ENCODE results near the gene REC8.
"Not testable (repeated sequence)": the region's sequence is repeated elsewhere in the genome, so short reads cannot be mapped to it uniquely, and the experiment has no call there.

REC8 gene

DNA sequence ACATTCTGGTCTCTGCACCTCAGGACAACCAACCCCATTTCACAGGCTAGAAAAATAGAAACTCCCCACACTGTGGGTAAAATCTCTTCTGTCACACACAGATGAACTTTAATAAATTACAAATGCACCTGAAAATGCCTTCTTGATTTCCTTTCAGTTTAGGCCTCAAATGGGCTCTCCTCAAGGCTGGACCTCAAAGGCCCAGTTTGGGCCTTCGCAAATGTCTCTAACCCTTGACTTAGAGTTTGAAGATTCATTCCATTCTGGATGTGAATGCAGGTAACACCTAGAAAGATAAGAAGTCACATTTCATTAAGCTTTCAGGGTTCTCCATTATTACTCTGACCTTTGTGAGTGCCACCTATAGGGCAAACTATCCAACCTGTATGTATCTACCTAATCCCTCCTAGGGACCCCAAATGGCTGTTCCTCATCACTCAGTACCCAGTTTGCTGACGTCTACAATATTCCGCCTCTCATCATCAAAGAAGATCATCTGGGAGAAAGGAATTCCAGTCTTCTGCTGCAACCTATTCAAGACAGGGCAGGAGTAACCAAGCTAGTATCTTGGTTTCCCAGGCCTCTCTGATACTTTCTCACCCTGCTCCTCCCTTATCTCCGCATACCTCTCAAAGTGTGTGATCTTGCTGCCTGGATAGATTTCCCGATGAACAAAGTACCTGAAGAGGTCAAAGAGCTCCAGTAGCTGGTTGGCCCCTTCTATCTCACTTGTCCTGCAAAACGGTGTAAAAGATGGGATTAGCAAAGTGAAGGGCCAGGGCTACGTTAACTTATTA, 42.2 kb downstream of the REC8 start:
- no peak for DNase-seq
- H2BK15ac ChIP-seq (ENCODE audit: low read depth, poor library complexity, severe bottlenecking): peak overlapping the region; percentile 8
- H3K23ac ChIP-seq (ENCODE audit: low read length in 2 of 2): no peak overlapping the region
- no peak overlapping the region for H3K14ac ChIP-seq (ENCODE audit: low read length in 2 of 2)
- H3K27ac ChIP-seq (ENCODE audit: low read length, poor library complexity, severe bottlenecking): peak overlapping the region; percentile 90
- H2BK5ac ChIP-seq (ENCODE audit: low read depth, low read length, poor library complexity, severe bottlenecking): peak overlapping the region; percentile 11
- peak overlapping the region in 1 of 2 experiments; percentile 81 for H3K4ac ChIP-seq (ENCODE audit: low read depth in 1 of 2, low read length in 2 of 2)
- no peak overlapping the region for H2BK120ac ChIP-seq (ENCODE audit: low read depth, low read length)
- 90% methylated on average over 7 of the region's 7 CpGs for WGBS
- peaks cover 15% of the 10 kb centered on the region for H3K4me1 ChIP-seq (ENCODE audit: control insufficient read depth, insufficient read depth, low read depth, low read length)
- H4K8ac ChIP-seq (ENCODE audit: low read length): peak overlapping the region; percentile 96
- H3K27me3 ChIP-seq (ENCODE audit: control insufficient read depth in 1 of 2, insufficient read depth in 1 of 2, low read length in 2 of 2): no peaks in the 10 kb centered on the region
- no peaks in the 10 kb centered on the region for H3K9me3 ChIP-seq (ENCODE audit: control insufficient read depth, low read length)
- H3K4me3 ChIP-seq (ENCODE audit: insufficient read depth in 1 of 2, low read depth in 1 of 2, low read length in 2 of 2): peak overlapping the region in 1 of 2 experiments; percentile 97
- H3K79me1 ChIP-seq (replicated peaks; ENCODE audit: low read length, poor library complexity, severe bottlenecking): peaks cover 24% of the 10 kb centered on the region
- H4K91ac ChIP-seq (ENCODE audit: low read length): no peak overlapping the region
- peak overlapping the region; percentile 96 for H3K9ac ChIP-seq (ENCODE audit: low read length)
- H2AK5ac ChIP-seq (ENCODE audit: low read length, severe bottlenecking): peak overlapping the region; percentile 63
- H3K4me2 ChIP-seq (ENCODE audit: low read length, poor library complexity, severe bottlenecking): peak overlapping the region; percentile 59
- peak overlapping the region in 1 of 2 experiments; percentile 82 for H3K18ac ChIP-seq (ENCODE audit: low read depth in 1 of 2, low read length in 2 of 2)
- H2BK12ac ChIP-seq (ENCODE audit: low read length in 2 of 2): no peak overlapping the region
- H3K36me3 ChIP-seq (ENCODE audit: control insufficient read depth in 1 of 2, insufficient read depth in 2 of 2, low read depth in 1 of 2, low read length in 2 of 2): peaks cover 28 to 57% of the 10 kb centered on the region in 2 experiments
- no peak overlapping the region for H2AFZ ChIP-seq (ENCODE audit: low read depth, low read length)

DNA sequence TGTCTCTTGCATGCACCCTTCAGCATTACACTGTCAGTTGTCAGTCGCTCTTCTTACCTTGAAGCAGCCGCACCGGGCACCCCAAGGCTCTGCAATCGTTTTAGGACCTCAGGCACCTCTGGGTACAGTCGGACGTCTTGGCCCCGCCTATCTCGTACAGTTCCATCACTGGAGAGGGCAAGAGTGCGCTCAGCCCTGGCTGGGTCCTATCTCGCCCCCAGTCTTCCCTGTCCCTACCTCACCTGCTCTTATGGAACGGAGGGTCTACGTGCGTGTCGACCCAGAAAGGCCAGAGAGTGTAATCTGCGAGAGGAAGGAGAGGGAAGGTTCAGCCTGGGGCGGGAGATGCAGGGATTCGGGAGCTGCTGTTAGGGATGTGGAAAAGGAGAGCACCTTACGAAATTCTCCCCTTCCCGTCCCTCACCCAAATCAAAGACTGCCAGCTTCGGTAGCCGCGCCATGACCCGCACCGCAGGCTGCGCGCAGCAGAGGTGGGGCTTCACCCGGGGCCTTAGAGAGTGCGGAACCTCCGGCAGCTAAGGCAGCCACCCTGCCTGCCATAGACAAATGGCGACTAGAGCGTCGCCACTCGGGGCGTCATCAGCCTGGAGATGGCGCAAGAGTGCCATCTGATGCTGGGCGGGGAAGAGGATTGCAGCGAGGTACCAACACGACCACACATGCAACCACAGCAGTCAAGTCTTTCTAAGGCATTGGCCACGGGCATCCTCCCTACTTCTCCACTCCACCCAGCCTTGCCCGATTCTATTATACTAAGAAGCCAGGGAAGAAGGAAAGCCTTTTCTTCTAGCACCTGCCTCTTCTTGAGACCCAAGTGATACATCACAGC, 43.8 kb downstream of the REC8 start, which contains the start of gene MDP1:
MDP1 (minus strand) TSS at position 572 of the 850 bp plus-strand sequence; CDS start at position 461, 111 bp downstream.
- peak within 1 kb of the TSS in 1 of 2 experiments; percentile 32 for H2BK12ac ChIP-seq (ENCODE audit: low read length in 2 of 2)
- peak within 1 kb of the TSS; percentile 8 for H4K91ac ChIP-seq (ENCODE audit: low read length)
- peak; percentile 88 for DNase-seq
- peaks cover 14 to 44% of the 10 kb centered on the region in 2 experiments for H3K36me3 ChIP-seq (ENCODE audit: control insufficient read depth in 1 of 2, insufficient read depth in 2 of 2, low read depth in 1 of 2, low read length in 2 of 2)
- H3K4ac ChIP-seq (ENCODE audit: low read depth in 1 of 2, low read length in 2 of 2): peak within 1 kb of the TSS; percentile 1 to 83
- H2BK15ac ChIP-seq (ENCODE audit: low read depth, poor library complexity, severe bottlenecking): no peak within 1 kb of the TSS
- peak within 1 kb of the TSS; percentile 72 to 97 for H3K4me3 ChIP-seq (ENCODE audit: insufficient read depth in 1 of 2, low read depth in 1 of 2, low read length in 2 of 2)
- H3K23ac ChIP-seq (ENCODE audit: low read length in 2 of 2): peak within 1 kb of the TSS in 1 of 2 experiments; percentile 46
- H3K27me3 ChIP-seq (ENCODE audit: control insufficient read depth in 1 of 2, insufficient read depth in 1 of 2, low read length in 2 of 2): no peaks in the 10 kb centered on the region
- peak within 1 kb of the TSS; percentile 3 to 91 for H3K18ac ChIP-seq (ENCODE audit: low read depth in 1 of 2, low read length in 2 of 2)
- peaks cover 15% of the 10 kb centered on the region for H3K4me1 ChIP-seq (ENCODE audit: control insufficient read depth, insufficient read depth, low read depth, low read length)
- H3K9me3 ChIP-seq (ENCODE audit: control insufficient read depth, low read length): no peaks in the 10 kb centered on the region
- H4K8ac ChIP-seq (ENCODE audit: low read length): peak within 1 kb of the TSS; percentile 83
- H3K79me1 ChIP-seq (replicated peaks; ENCODE audit: low read length, poor library complexity, severe bottlenecking): peaks cover 15% of the 10 kb centered on the region
- peak within 1 kb of the TSS; percentile 44 for H2AK5ac ChIP-seq (ENCODE audit: low read length, severe bottlenecking)
- no peak within 1 kb of the TSS for H2BK5ac ChIP-seq (ENCODE audit: low read depth, low read length, poor library complexity, severe bottlenecking)
- peak within 1 kb of the TSS; percentile 64 for H2BK120ac ChIP-seq (ENCODE audit: low read depth, low read length)
- 2% methylated on average over 32 of the region's 40 CpGs for WGBS
- peak within 1 kb of the TSS; percentile 56 for H2AFZ ChIP-seq (ENCODE audit: low read depth, low read length)
- peak within 1 kb of the TSS; percentile 28 for H3K27ac ChIP-seq (ENCODE audit: low read length, poor library complexity, severe bottlenecking)
- H3K14ac ChIP-seq (ENCODE audit: low read length in 2 of 2): peak within 1 kb of the TSS in 1 of 2 experiments; percentile 88
- H3K4me2 ChIP-seq (ENCODE audit: low read length, poor library complexity, severe bottlenecking): peak within 1 kb of the TSS; percentile 81
- H3K9ac ChIP-seq (ENCODE audit: low read length): peak within 1 kb of the TSS; percentile 96

DNA sequence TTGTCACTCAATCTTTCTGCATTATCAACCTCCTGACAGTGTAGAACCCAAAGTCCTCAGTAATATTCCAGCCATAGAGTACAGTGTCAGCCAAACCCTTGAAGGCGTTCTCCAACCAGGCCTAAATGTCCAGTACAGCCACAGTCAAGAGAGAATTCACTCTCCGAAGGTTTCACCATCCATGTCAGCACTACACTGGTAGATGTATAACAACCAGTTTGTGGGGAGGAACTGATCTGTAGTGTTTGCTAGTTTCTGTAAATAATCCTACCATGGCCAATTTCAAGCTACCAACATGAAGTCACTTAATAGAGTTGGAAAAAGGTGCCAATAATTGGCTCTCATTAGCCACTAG, 44.4 kb downstream of the REC8 start:
- Histone ChIP-seq H3K4me2 (ENCODE audit: low read length, poor library complexity, severe bottlenecking) (peak overlapping the region; percentile 81), H4K8ac (ENCODE audit: low read length) (no peak overlapping the region), H2AFZ (ENCODE audit: low read depth, low read length) (no peak overlapping the region), H2BK12ac (ENCODE audit: low read length in 2 of 2) (no peak overlapping the region), H3K18ac (ENCODE audit: low read depth in 1 of 2, low read length in 2 of 2) (no peak overlapping the region), H2BK15ac (ENCODE audit: low read depth, poor library complexity, severe bottlenecking) (no peak overlapping the region), H3K4me3 (ENCODE audit: insufficient read depth in 1 of 2, low read depth in 1 of 2, low read length in 2 of 2) (peak overlapping the region in 1 of 2 experiments; percentile 97), H2BK5ac (ENCODE audit: low read depth, low read length, poor library complexity, severe bottlenecking) (no peak overlapping the region), H3K36me3 (ENCODE audit: control insufficient read depth in 1 of 2, insufficient read depth in 2 of 2, low read depth in 1 of 2, low read length in 2 of 2) (peaks cover 12 to 39% of the 10 kb centered on the region in 2 experiments), H3K4me1 (ENCODE audit: control insufficient read depth, insufficient read depth, low read depth, low read length) (peaks cover 13% of the 10 kb centered on the region), H3K9ac (ENCODE audit: low read length) (peak overlapping the region; percentile 96), H3K14ac (ENCODE audit: low read length in 2 of 2) (no peak overlapping the region), H4K91ac (ENCODE audit: low read length) (no peak overlapping the region), H3K23ac (ENCODE audit: low read length in 2 of 2) (no peak overlapping the region), H3K27ac (ENCODE audit: low read length, poor library complexity, severe bottlenecking) (peak overlapping the region; percentile 6), H3K79me1 (replicated peaks; ENCODE audit: low read length, poor library complexity, severe bottlenecking) (peaks cover 13% of the 10 kb centered on the region), H3K9me3 (ENCODE audit: control insufficient read depth, low read length) (no peaks in the 10 kb centered on the region), H3K4ac (ENCODE audit: low read depth in 1 of 2, low read length in 2 of 2) (no peak overlapping the region), H2AK5ac (ENCODE audit: low read length, severe bottlenecking) (peak overlapping the region; percentile 44), H2BK120ac (ENCODE audit: low read depth, low read length) (no peak overlapping the region), H3K27me3 (ENCODE audit: control insufficient read depth in 1 of 2, insufficient read depth in 1 of 2, low read length in 2 of 2) (no peaks in the 10 kb centered on the region)
- no peak for DNase-seq
- 83% methylated on average over 2 of the region's 2 CpGs for WGBS

DNA sequence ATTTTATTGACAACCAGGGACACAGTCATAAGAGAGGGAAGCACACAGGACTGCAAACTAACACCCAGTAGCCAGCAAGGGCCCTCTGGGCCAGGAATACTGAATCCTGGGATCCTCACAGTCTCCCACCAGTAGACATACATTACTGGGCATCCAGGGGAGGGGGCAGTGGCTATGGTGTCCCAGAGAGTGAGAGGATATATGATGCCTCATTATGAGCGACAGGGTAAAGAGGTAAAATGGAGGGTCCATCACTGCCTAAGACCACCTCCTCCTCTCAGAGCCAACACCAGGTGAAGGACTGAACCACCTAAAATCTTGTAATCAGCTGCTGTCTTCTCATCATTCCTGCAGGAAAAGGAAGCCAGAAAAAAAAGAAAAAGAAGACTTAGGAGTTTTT, 45.0 kb downstream of the REC8 start:
- not testable (repeated sequence) for H2AFZ ChIP-seq (ENCODE audit: low read depth, low read length)
- H3K36me3 ChIP-seq (ENCODE audit: control insufficient read depth in 1 of 2, insufficient read depth in 2 of 2, low read depth in 1 of 2, low read length in 2 of 2): peaks cover 10 to 34% of the 10 kb centered on the region in 2 experiments

More for the DNA sequence above, 45.0 kb downstream of the REC8 start:
- H3K14ac ChIP-seq (ENCODE audit: low read length in 2 of 2); H2BK120ac ChIP-seq (ENCODE audit: low read depth, low read length); H3K4ac ChIP-seq (ENCODE audit: low read depth in 1 of 2, low read length in 2 of 2); H3K4me3 ChIP-seq (ENCODE audit: insufficient read depth in 1 of 2, low read depth in 1 of 2, low read length in 2 of 2); H3K79me1 ChIP-seq (replicated peaks; ENCODE audit: low read length, poor library complexity, severe bottlenecking); H3K18ac ChIP-seq (ENCODE audit: low read depth in 1 of 2, low read length in 2 of 2); H3K23ac ChIP-seq (ENCODE audit: low read length in 2 of 2); H4K8ac ChIP-seq (ENCODE audit: low read length); H3K9ac ChIP-seq (ENCODE audit: low read length); H3K9me3 ChIP-seq (ENCODE audit: control insufficient read depth, low read length); H3K27me3 ChIP-seq (ENCODE audit: control insufficient read depth in 1 of 2, insufficient read depth in 1 of 2, low read length in 2 of 2); H2BK15ac ChIP-seq (ENCODE audit: low read depth, poor library complexity, severe bottlenecking); H2BK5ac ChIP-seq (ENCODE audit: low read depth, low read length, poor library complexity, severe bottlenecking); H4K91ac ChIP-seq (ENCODE audit: low read length); H3K27ac ChIP-seq (ENCODE audit: low read length, poor library complexity, severe bottlenecking); H3K4me2 ChIP-seq (ENCODE audit: low read length, poor library complexity, severe bottlenecking); DNase-seq; H2BK12ac ChIP-seq (ENCODE audit: low read length in 2 of 2): not testable (repeated sequence)
- Histone ChIP-seq H3K4me1 (ENCODE audit: control insufficient read depth, insufficient read depth, low read depth, low read length) (peaks cover 12% of the 10 kb centered on the region), H2AK5ac (ENCODE audit: low read length, severe bottlenecking) (peak overlapping the region; percentile 29)
- no CpG with 5 or more reads among the region's 1 CpG for WGBS

Data from mesenchymal stem cell (in vitro differentiated cells and primary cell).